ENCODE data around the gene BTF3L4. TPM values are rescaled to one million over a fixed set of nuclear protein-coding genes. Genes with fewer than 3 reads are reported as not detected.

Gene BTF3L4
- total RNA-seq, 3 donors from 2014 or later: 47.5 to 66.2 (median 59.0) TPM

GRCh38 chr1:52057255-52057654 lies 1.2 kb downstream of the BTF3L4 start:
- TF ChIP-seq POLR2A (IDR thresholded peaks at IDR 0.05) (no peak), POLR2AphosphoS5 (IDR thresholded peaks at IDR 0.05) (no peak), CTCF (IDR thresholded peaks at IDR 0.05) (no peak)
- Histone ChIP-seq H3K9me3 (no peaks in the 10 kb centered on the region), H3K4me1 (peaks cover 4 to 17% of the 10 kb centered on the region in 2 donors), H3K4me3 (peak overlapping the region; percentile 87 to 96 (median 89)), H3K27ac (peak overlapping the region; percentile 90 to 95), H3K27me3 (no peaks in the 10 kb centered on the region), H3K36me3 (no peaks in the 10 kb centered on the region)
- intact Hi-C loops (cut with DNase I; ENCODE audit: low total_unique reads): no loop called here
- DNase-seq (ENCODE audit: low spot score in 2 of 2): no peak

GRCh38 chr1:52057876-52058415 lies 1.9 kb downstream of the BTF3L4 start:
- Histone ChIP-seq H3K4me1 (peaks cover 4 to 17% of the 10 kb centered on the region in 2 donors), H3K27ac (peak overlapping the region in 1 of 2 donors; percentile 58), H3K27me3 (no peaks in the 10 kb centered on the region)

GRCh38 chr1:52059321-52059720 lies 3.2 kb downstream of the BTF3L4 start:
- DNase-seq (ENCODE audit: low spot score in 2 of 2): no peak
- Histone ChIP-seq H3K9me3 (no peaks in the 10 kb centered on the region), H3K27me3 (no peaks in the 10 kb centered on the region), H3K27ac (no peak overlapping the region), H3K4me3 (no peak overlapping the region), H3K4me1 (peaks cover 4 to 13% of the 10 kb centered on the region in 2 donors), H3K36me3 (no peaks in the 10 kb centered on the region)
- intact Hi-C loops (cut with DNase I; ENCODE audit: low total_unique reads): no loop called here
- TF ChIP-seq POLR2A (IDR thresholded peaks at IDR 0.05) (no peak), POLR2AphosphoS5 (IDR thresholded peaks at IDR 0.05) (no peak), CTCF (IDR thresholded peaks at IDR 0.05) (no peak)

More at GRCh38 chr1:52057876-52058415, 1.9 kb downstream of the BTF3L4 start:
- DNase-seq (ENCODE audit: low spot score in 2 of 2): no peak
- H3K9me3 ChIP-seq: no peaks in the 10 kb centered on the region
- intact Hi-C loops (cut with DNase I; ENCODE audit: low total_unique reads): no loop called here
- no peaks in the 10 kb centered on the region for H3K36me3 ChIP-seq
- peak overlapping the region in 1 of 3 donors; percentile 87 for H3K4me3 ChIP-seq
- TF ChIP-seq CTCF (IDR thresholded peaks at IDR 0.05) (no peak), POLR2A (IDR thresholded peaks at IDR 0.05) (no peak), POLR2AphosphoS5 (IDR thresholded peaks at IDR 0.05) (no peak)

GRCh38 chr1:52059888-52060287 lies 3.8 kb downstream of the BTF3L4 start:
- H3K27me3 ChIP-seq: no peaks in the 10 kb centered on the region
- H3K36me3 ChIP-seq: no peaks in the 10 kb centered on the region
- no peak overlapping the region for H3K4me3 ChIP-seq
- TF ChIP-seq POLR2AphosphoS5 (IDR thresholded peaks at IDR 0.05) (no peak), CTCF (IDR thresholded peaks at IDR 0.05) (no peak), POLR2A (IDR thresholded peaks at IDR 0.05) (no peak)
- intact Hi-C loops (cut with DNase I; ENCODE audit: low total_unique reads): no loop called here
- H3K9me3 ChIP-seq: no peaks in the 10 kb centered on the region
- H3K4me1 ChIP-seq: peaks cover 4 to 13% of the 10 kb centered on the region in 2 donors
- no peak for DNase-seq (ENCODE audit: low spot score in 2 of 2)
- no peak overlapping the region for H3K27ac ChIP-seq

- Histone ChIP-seq H3K4me1 (peaks cover 4 to 13% of the 10 kb centered on the region in 2 donors), H3K9me3 (no peaks in the 10 kb centered on the region), H3K36me3 (no peaks in the 10 kb centered on the region), H3K27me3 (no peaks in the 10 kb centered on the region), H3K27ac (no peak overlapping the region), H3K4me3 (no peak overlapping the region)
- no peak for DNase-seq (ENCODE audit: low spot score in 2 of 2)
- intact Hi-C loops (cut with DNase I; ENCODE audit: low total_unique reads): no loop called here
- no peak for TF ChIP-seq POLR2AphosphoS5 (IDR thresholded peaks at IDR 0.05)
Measured at GRCh38 chr1:52060822-52061221, 4.7 kb downstream of the BTF3L4 start.

Measured in breast epithelium (tissue), 4 donors.